ENCODE results near the gene PRPF19. TPM values are rescaled to one million over a fixed set of nuclear protein-coding genes. Genes with fewer than 3 reads are reported as not detected.

PRPF19 gene
- total RNA-seq = 10 to 100 TPM; 22.1 to 27.0 TPM

DNA sequence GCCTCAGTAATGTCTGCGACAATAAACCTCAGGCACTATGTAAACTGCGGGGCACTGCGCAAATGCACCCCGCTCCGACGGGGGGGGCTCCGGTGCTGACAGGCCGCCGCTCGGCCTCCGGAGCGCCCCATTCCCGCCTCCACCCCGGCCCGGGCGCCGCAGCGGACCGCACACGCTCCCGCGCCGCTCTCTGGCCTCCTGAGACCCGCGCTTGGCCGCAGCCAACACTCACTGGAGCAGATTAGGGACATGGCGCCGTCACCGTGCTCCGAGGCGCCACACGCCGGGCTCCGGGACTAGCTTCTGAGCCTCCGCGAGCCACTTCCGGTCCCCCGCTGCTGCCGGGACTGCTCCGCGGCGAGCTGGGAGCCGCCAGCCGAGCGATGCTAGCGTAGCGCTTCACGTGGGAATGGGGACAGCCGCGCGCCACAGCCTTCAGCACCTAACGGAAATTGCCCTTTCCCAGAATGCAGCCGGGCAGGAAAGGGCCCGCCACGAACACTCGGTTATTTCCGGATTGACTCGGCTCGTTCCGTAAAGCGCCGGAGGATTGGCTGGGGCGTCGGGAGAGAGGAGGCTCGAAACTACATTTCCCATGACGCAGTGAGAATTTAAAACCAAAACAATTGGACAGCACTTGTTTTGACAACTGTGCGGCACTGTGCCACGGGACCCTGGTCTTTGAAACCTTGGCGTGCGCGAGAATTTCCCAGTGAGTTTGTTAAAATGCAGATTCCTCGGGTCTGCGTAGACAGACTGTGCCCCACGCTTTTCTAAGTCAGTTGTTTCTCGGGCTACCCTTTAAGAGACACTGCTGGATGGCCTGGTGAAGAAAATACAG is at the start of gene PRPF19:
Gene PRPF19, minus strand, starts transcription at position 454 of the 841 bp plus-strand sequence. Its CDS starts 203 bp downstream, at position 251.
- peak within 1 kb of the TSS; percentile 86 to 96 (median 95) for H3K27ac ChIP-seq
- H3K4me3 ChIP-seq = peak within 1 kb of the TSS; percentile 75 to 95
- H3K4me1 ChIP-seq = peaks cover 33% of the 10 kb centered on the region
- TF ChIP-seq, protein P1, sequence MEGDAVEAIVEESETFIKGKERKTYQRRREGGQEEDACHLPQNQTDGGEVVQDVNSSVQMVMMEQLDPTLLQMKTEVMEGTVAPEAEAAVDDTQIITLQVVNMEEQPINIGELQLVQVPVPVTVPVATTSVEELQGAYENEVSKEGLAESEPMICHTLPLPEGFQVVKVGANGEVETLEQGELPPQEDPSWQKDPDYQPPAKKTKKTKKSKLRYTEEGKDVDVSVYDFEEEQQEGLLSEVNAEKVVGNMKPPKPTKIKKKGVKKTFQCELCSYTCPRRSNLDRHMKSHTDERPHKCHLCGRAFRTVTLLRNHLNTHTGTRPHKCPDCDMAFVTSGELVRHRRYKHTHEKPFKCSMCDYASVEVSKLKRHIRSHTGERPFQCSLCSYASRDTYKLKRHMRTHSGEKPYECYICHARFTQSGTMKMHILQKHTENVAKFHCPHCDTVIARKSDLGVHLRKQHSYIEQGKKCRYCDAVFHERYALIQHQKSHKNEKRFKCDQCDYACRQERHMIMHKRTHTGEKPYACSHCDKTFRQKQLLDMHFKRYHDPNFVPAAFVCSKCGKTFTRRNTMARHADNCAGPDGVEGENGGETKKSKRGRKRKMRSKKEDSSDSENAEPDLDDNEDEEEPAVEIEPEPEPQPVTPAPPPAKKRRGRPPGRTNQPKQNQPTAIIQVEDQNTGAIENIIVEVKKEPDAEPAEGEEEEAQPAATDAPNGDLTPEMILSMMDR (IDR thresholded peaks at IDR 0.05) = peak in 1 of 7 experiments; percentile 11
- TF ChIP-seq POLR2A (IDR thresholded peaks at IDR 0.05) = peak; percentile 86 to 90 (median 86)
- intact Hi-C loops (cut with DNase I) = no loop called here
- H3K9me3 ChIP-seq = no peaks in the 10 kb centered on the region
- WGBS, 2 donors = 1% methylated on average over 44 to 67 of the region's 75 CpGs
- H3K27me3 ChIP-seq = no peaks in the 10 kb centered on the region
- ATAC-seq (peak; percentile 99), DNase-seq (peak; percentile 97 to 98 (median 97))
- H3K36me3 ChIP-seq (replicated peaks in 1 of 2; ENCODE audit: insufficient read depth in 1 of 2, low read depth in 2 of 2) = peaks cover 0 to 13% of the 10 kb centered on the region in 2 donors

- intact Hi-C loops (cut with DNase I) = no loop called here
- no peak for DNase-seq
- 21 to 39% methylated on average over 2 to 5 of the region's 5 CpGs for WGBS, 2 donors
- Histone ChIP-seq H3K4me3 (no peak overlapping the region), H3K36me3 (replicated peaks in 1 of 2; ENCODE audit: insufficient read depth in 1 of 2, low read depth in 2 of 2) (no peaks in the 10 kb centered on the region), H3K27me3 (peaks cover 0 to 5% of the 10 kb centered on the region in 2 donors), H3K27ac (no peak overlapping the region), H3K9me3 (no peaks in the 10 kb centered on the region), H3K4me1 (no peaks in the 10 kb centered on the region)
- no peak for ATAC-seq
- TF ChIP-seq, protein P1 (IDR thresholded peaks at IDR 0.05) = no peak
- no peak for TF ChIP-seq POLR2A (IDR thresholded peaks at IDR 0.05)
These were observed 49.2 kb upstream of the PRPF19 start for GRCh38 chr11:60955571-60955970.

DNA sequence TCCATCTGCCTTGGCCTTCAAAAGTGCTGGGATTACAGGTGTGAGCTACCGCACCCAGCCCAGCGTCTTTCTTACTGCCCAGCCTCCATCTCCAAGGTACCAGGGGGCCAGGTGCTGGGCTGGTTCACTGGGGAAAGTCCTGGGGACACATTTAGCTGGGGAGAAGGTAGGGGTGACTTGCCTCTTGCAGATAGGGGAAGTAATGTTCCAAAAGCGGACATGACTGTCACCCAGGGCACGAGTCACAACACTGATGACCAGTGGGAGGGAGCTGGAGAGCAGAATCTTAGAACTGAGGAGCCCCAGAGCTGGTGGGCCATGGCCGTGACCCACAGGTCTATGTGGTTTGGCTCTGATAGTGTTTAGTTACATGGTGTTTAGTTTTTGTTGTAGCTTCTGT is 48.0 kb upstream of the PRPF19 start:
- ATAC-seq (no peak), DNase-seq (peak in 1 of 4 donors; percentile 39)
- no peaks in the 10 kb centered on the region for H3K36me3 ChIP-seq (replicated peaks in 1 of 2; ENCODE audit: insufficient read depth in 1 of 2, low read depth in 2 of 2)
- no peak for TF ChIP-seq POLR2A (IDR thresholded peaks at IDR 0.05)
- TF ChIP-seq, protein P1 (IDR thresholded peaks at IDR 0.05) = no peak
- H3K4me1 ChIP-seq = no peaks in the 10 kb centered on the region
- WGBS, 2 donors = 67 to 75% methylated on average over 5 of the region's 5 CpGs
- no peaks in the 10 kb centered on the region for H3K9me3 ChIP-seq
- H3K27ac ChIP-seq = no peak overlapping the region
- H3K27me3 ChIP-seq = peaks cover 0 to 5% of the 10 kb centered on the region in 2 donors
- intact Hi-C loops (cut with DNase I) = no loop called here
- H3K4me3 ChIP-seq = no peak overlapping the region

GRCh38 chr11:60953781-60954180 is 47.4 kb upstream of the PRPF19 start:
- H3K4me1 ChIP-seq = no peaks in the 10 kb centered on the region
- intact Hi-C loops (cut with DNase I) = no loop called here
- DNase-seq (peak in 1 of 4 donors; percentile 38), ATAC-seq (no peak)
- peak overlapping the region in 1 of 4 donors; percentile 21 for H3K27ac ChIP-seq
- 72 to 76% methylated on average over 6 of the region's 6 CpGs for WGBS, 2 donors
- H3K27me3 ChIP-seq = peaks cover 0 to 5% of the 10 kb centered on the region in 2 donors
- no peaks in the 10 kb centered on the region for H3K36me3 ChIP-seq (replicated peaks in 1 of 2; ENCODE audit: insufficient read depth in 1 of 2, low read depth in 2 of 2)
- no peak for TF ChIP-seq POLR2A (IDR thresholded peaks at IDR 0.05)
- TF ChIP-seq, protein P1 (IDR thresholded peaks at IDR 0.05) = no peak
- H3K4me3 ChIP-seq = no peak overlapping the region
- no peaks in the 10 kb centered on the region for H3K9me3 ChIP-seq
